IPS-18c (cell line): ENCODE data around the gene UGT1A10.
"Not testable (repeated sequence)": the region's sequence is repeated elsewhere in the genome, so short reads cannot be mapped to it uniquely, and the experiment has no call there.

Experiments
- H3K4me3 ChIP-seq: 2 replicates; pipeline ENCODE4 v1.7.0; 2013; ENCODE audit warnings: low read depth, mild to moderate bottlenecking, low read length, moderate library complexity; ENCODE audit not compliant: insufficient read depth
- H3K9me3 ChIP-seq: one replicate; pipeline ENCODE4 v1.6.1; 2013; ENCODE audit warnings: mild to moderate bottlenecking, low read length, moderate library complexity; ENCODE audit not compliant: control insufficient read depth, insufficient read depth

UGT1A10 gene

GRCh38 chr2:233750689-233751088, 114.4 kb downstream of the UGT1A10 start:
- not testable (repeated sequence) for H3K9me3 ChIP-seq, H3K4me3 ChIP-seq

GRCh38 chr2:233751212-233752009, 115.2 kb downstream of the UGT1A10 start:
- H3K9me3 ChIP-seq, H3K4me3 ChIP-seq: not testable (repeated sequence)

- peaks cover 4% of the 10 kb centered on the region for H3K9me3 ChIP-seq
- H3K4me3 ChIP-seq = no peak overlapping the region
Measured at GRCh38 chr2:233754872-233755611, 118.8 kb downstream of the UGT1A10 start.

GRCh38 chr2:233756429-233757081, 120.3 kb downstream of the UGT1A10 start:
- H3K4me3 ChIP-seq = no peak overlapping the region
- H3K9me3 ChIP-seq = no peaks in the 10 kb centered on the region

GRCh38 chr2:233758141-233758540, 121.9 kb downstream of the UGT1A10 start:
- Histone ChIP-seq H3K9me3 (no peaks in the 10 kb centered on the region), H3K4me3 (no peak overlapping the region)

- H3K9me3 ChIP-seq = no peaks in the 10 kb centered on the region
- H3K4me3 ChIP-seq = no peak overlapping the region
Measured at GRCh38 chr2:233758849-233759248, 122.6 kb downstream of the UGT1A10 start.

GRCh38 chr2:233760043-233760442, 123.8 kb downstream of the UGT1A10 start, which contains the start of gene UGT1A1:
TSS of gene UGT1A1 (plus strand) at chr2:233760270. CDS start at chr2:233760288, 18 bp downstream.
- Histone ChIP-seq H3K4me3 (no peak within 1 kb of the TSS), H3K9me3 (no peaks in the 10 kb centered on the region)

- no peak overlapping the region for H3K4me3 ChIP-seq
- H3K9me3 ChIP-seq = no peaks in the 10 kb centered on the region
Measured at GRCh38 chr2:233761040-233761769, 125.0 kb downstream of the UGT1A10 start.

- no peaks in the 10 kb centered on the region for H3K9me3 ChIP-seq
- H3K4me3 ChIP-seq = no peak overlapping the region
Measured at GRCh38 chr2:233764264-233764663, 128.0 kb downstream of the UGT1A10 start.

- Histone ChIP-seq H3K9me3 (no peaks in the 10 kb centered on the region), H3K4me3 (no peak overlapping the region)
Measured at GRCh38 chr2:233764761-233765160, 128.5 kb downstream of the UGT1A10 start.

GRCh38 chr2:233766416-233766815, 130.2 kb downstream of the UGT1A10 start:
- H3K4me3 ChIP-seq = no peak overlapping the region
- H3K9me3 ChIP-seq = no peaks in the 10 kb centered on the region

- Histone ChIP-seq H3K4me3 (no peak overlapping the region), H3K9me3 (no peaks in the 10 kb centered on the region)
Measured at GRCh38 chr2:233768076-233768475, 131.8 kb downstream of the UGT1A10 start.

GRCh38 chr2:233769260-233769659, 133.0 kb downstream of the UGT1A10 start:
- no peak overlapping the region for H3K4me3 ChIP-seq

GRCh38 chr2:233772153-233772552, 135.9 kb downstream of the UGT1A10 start:
- H3K9me3 ChIP-seq = no peaks in the 10 kb centered on the region
- H3K4me3 ChIP-seq = no peak overlapping the region

More at GRCh38 chr2:233769260-233769659, 133.0 kb downstream of the UGT1A10 start:
- no peaks in the 10 kb centered on the region for H3K9me3 ChIP-seq

- Histone ChIP-seq H3K9me3 (no peaks in the 10 kb centered on the region), H3K4me3 (no peak overlapping the region)
Measured at GRCh38 chr2:233772583-233772982, 136.3 kb downstream of the UGT1A10 start.

GRCh38 chr2:233773854-233774253, 137.6 kb downstream of the UGT1A10 start:
- Histone ChIP-seq H3K9me3 (no peaks in the 10 kb centered on the region), H3K4me3 (no peak overlapping the region)

GRCh38 chr2:233775414-233775813, 139.2 kb downstream of the UGT1A10 start:
- H3K4me3 ChIP-seq = no peak overlapping the region
- no peaks in the 10 kb centered on the region for H3K9me3 ChIP-seq
